Measurements from ENCODE around the gene NAV2.
"Not testable (repeated sequence)": the region's sequence is repeated elsewhere in the genome, so short reads cannot be mapped to it uniquely, and the experiment has no call there.

The NAV2 gene

DNA sequence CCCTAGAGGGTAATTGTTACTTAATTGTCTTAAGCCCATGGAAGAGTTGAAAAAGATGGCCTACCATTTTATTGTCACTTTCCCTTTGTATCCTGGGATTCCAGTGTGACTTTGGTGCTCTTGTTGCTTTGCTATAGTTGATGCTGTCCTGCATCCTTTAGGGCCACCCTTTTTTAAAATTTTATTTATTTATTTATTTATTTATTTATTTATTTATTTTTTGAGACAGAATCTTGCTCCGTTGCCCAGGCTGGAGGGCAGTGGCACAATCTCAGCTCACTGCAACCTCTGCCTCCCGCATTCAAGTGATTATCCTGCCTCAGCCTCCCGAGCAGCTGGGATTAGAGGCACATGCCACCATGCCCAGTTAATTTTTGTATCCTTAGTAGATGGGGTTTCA lies 247.8 kb downstream of the NAV2 start:
- DNase-seq, result not testable (repeated sequence)

DNA sequence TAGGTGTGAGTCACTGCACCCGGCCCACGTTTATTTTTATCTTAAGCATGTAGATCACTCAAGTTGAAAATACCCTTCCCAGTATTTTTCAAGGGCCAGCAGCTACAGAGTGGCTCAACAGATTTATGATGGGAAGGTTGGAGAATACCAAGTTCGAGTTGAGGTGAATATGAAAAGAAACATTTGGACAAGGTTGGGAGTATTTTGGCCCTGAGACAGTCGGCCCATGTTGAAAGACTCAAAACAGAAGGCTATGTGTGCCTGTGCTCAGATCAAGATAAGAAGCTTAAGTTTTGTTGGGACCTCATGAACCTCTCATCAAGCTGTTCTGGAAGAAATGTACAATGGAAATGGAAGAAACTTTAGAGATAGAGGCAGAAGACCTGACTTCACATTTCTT lies 248.6 kb downstream of the NAV2 start:
- DNase-seq, result no peak

DNA sequence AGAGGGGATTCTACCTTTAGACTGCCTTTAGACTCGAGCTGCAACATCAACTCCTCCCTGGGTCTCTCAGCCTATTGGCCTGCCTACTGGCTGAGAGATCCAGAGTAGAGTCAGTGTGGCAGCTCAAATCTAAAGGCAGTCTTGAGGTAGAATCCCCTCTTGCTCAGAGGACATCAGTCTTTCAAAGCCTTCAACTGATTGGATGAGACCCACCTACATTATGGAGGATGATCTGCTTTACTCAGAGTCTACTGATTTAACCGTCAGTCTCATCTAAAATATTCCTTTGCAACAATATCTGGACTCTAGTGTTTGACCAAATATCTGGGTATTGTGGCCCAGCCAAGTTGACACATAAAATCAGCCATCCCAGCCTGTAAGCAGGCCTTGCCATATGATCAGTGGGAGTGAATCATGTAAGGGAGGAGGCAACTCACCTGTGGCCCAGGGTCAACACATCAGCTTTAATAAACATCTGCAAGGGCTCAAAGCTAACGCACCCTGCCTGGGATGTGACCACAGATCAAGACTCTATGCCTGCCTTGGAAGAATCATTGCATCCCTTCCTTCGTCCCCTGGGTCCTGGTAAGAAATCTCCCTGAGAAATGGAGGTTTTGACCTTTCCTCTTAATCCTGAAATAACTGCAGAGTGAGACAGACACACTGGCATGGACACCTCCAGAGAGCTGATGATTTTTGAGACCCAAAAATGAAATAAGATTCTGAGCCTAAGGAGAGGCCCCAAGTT lies 249.6 kb downstream of the NAV2 start:
- DNase-seq, result no peak

- no peak for DNase-seq
Measured at GRCh38 chr11:19962801-19963175, 250.2 kb downstream of the NAV2 start.

GRCh38 chr11:19963697-19964387 lies 251.2 kb downstream of the NAV2 start:
- DNase-seq, result no peak

DNA sequence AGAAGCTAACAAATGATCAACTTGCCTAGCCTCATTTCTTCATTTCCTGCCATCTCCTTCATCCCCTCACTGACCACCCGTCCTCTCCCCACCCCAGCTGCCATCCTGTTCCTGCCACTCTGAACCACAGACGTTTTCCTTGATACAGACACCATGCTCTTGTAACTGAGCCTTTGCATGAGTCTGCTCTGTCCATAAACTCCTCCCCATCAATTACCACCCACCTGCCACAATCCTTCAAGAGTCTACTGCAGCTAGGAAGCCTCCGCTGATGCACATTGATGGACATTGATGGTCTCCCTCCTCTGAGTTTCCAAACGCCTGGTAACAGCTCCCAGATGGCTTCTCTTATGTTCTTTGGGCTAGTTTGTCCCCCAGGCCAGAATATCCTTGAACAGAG lies 253.8 kb downstream of the NAV2 start:
- DNase-seq, result no peak

GRCh38 chr11:19966927-19967326 lies 254.3 kb downstream of the NAV2 start:
- DNase-seq, result no peak

DNA sequence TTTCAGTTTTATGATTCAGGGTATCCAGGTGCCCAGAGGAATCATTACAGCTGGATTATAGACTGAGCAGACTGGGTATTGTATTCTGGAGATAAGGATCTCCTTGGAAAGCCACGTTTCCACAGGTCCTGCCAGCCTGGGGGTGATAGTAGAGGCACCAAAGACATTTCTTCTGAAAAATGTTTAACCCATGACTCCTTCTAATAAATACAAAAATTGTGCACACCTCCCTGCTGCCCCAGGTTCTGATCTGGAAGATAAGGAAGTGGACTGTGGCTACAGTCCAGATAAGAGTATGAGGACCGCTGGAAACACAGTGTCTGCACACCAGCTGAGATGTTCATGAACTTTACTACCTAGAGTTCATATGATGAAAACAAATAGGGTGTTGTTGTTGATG lies 255.2 kb downstream of the NAV2 start:
- no peak for DNase-seq

GRCh38 chr11:19968860-19969259 lies 256.2 kb downstream of the NAV2 start:
- DNase-seq, result no peak

DNA sequence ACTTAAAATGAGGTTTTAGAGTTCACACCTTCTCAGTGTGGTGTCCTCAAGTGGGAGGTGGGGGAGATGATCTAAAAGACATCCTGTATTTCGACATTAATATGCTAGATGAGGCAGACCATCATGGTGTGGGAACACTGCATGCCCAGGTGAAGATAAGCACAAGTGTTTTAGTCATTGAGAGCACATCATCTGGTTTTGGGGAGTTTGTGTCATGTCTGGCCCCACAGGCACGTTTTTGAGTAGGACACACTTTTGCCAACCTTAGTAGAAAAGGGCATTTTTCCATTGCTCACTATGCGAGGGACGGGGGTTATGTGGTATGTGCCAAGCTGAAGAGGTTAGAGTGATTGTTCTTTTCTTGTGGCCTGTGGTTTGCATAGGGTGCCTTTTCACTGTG lies 258.3 kb downstream of the NAV2 start:
- no peak for DNase-seq

DNA sequence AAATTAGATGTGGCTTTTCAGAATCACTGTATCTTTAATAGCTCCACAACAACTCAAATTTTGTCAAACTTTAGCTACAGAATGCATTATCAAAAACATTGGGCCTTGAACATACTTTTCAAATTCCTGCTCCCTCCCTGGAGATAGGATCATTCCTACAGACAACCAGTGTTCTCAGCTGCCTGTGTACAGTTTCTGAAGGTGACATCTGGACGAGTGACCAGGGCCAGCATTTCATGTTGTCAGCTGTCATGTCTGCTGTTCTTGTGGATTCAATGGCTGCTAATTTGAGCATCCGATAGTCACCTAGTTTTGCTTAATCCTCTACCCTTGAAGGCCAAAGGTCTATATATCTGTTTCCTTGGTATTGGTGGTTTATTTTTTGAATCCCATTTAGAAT lies 259.5 kb downstream of the NAV2 start:
- no peak for DNase-seq

DNA sequence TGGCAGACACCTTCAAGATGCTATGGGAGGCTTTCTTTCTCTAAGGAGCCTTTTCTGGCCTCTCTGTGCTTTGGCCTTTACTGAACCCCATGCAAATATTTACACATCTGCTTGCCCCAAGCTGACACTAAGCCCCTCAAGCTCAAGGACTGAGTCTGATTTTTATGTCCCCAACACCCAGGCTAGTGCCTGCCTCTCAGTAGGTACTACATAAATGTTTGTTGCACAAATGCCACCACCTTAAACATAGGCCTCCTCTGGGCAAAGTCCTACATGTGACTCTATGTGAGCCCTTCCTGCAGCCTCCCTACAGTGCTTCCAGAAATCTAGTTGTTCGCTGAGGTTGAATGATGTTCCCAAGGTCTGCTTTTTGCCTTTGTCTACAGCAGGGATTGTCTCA lies 260.0 kb downstream of the NAV2 start:
- DNase-seq, result no peak

DNA sequence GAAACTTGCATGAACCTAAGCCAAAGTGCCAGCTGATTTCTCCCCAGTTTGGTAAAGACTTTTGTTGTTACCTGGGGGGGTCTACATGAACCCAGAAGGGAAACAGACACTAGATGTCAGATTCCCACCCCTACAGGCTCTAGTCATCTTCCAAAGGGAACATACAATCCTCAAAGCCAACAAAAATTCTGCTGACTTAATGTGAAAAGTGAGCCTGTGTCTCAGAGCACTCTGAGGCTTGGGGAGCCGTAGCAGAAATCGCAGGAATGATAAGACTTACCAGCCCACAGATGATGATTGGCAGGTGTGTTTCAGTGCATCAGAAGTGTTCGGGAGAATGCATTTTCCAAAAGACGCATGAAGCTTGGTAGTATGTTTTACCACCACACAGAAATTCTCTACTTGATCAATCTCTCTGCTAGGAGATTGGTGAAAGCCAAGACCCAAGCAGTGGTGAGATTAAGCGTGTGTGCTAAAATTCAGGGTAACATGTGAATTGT lies 260.5 kb downstream of the NAV2 start:
- DNase-seq, result no peak

- DNase-seq, result no peak
Measured at GRCh38 chr11:19974886-19975285, 262.2 kb downstream of the NAV2 start.

- DNase-seq, result no peak
Measured at GRCh38 chr11:19975414-19975990, 262.9 kb downstream of the NAV2 start.

DNA sequence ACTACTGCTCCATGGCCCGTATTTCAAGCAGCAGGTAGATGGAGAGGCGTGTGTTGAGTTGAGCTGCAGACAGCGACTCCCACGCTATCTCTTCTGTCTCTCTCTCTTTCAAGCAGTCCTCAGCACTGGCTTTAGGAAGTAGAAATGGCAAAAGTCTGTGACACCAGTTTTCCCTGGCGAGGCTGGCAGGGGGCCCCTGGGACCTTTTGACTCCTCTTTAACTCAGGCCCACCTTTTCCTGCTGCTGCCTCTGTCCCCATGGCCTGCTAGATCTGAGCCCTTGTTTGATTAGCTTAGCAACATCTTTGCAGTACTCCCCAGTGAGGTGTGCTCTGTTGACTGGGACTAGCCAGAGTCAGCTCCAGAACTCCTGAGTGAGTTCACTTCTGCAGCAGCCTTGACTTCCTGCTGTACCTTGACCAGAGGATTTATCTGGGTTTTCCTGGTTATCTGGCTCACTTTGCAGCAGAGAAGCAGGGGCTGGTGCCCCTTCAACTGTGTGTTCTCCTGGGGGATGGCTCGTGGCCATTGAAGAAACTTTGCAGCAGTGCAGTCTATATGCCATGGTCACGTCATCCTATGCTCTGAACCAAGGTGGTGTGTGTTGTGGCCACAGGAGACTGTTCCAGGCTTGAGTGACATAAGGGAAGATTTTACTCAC lies 263.8 kb downstream of the NAV2 start:
- no peak for DNase-seq

- no peak for DNase-seq
Measured at GRCh38 chr11:19977941-19978340, 265.3 kb downstream of the NAV2 start.

GRCh38 chr11:19978668-19979518 lies 266.3 kb downstream of the NAV2 start:
- DNase-seq, result no peak

DNA sequence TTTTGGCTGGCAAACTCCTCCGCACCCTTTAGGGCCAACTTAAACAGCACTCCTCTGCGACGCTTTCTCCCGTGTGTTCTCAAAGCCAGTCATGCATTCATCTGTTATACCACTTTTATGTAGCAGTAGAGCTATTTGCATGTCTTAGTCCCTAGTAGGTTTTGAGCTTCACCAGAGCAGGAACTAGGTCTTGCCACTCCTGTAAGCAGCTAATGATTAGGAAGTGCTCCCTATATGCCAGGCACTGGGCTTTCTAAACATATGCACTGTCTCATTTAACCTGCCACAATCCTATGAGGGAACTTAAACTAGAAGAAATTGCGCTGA lies 266.8 kb downstream of the NAV2 start:
- DNase-seq, result no peak

DNA sequence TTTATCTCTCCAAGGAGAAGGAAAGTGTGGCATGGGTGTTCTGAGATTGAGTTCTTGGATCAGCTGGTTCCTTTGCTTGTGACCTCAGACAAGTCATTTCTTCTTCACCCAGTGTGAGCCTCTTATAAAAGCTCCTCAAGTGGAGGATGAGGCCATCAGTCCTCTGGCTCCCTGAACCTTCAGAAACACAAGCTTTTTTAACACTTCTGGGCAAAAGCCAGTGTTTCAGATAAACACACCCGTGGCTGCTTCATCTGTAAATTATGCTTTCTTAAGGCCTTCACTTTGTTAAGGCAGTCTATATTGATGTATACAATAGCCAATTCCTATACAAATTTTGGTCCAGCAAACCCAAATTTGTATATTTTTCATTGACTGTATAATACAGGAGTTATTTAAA lies 267.8 kb downstream of the NAV2 start:
- DNase-seq, result no peak

DNA sequence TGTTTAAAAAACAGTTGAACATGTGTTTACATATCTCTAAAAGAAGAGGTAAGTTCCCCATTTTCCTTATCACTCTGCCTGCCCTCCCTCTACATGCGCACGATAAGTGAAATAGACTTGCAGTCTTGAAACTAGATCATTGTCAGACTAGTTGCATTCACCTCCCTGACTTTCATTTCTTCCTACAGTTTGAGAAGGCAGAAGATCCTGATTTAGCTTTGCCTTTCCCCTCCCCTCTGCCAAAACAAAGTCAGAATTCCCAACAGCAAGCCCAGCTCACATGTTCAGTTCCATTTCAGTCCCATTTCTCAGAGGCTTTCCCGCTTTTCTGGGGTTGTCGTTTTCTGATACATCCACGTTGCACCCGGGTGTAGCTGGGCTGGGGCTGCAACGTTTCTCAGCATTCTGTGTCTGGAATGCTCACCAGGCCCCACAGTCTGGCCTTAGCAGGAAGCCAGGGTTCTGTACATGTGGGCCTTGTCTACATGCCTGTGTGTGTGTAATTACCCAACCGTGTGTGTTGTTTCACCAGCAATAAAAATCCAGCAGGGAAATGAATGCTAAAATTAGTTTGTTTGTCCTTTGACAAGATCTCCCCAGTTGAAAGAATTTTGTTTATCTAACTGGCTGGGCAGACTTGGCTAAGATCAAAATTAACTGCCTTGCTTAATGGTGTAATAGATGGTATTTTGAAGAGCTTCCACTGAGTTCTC lies 268.5 kb downstream of the NAV2 start:
- DNase-seq, result no peak
